IPS-NIHi7 (cell line): Measurements from ENCODE around the gene SMIM35.
"Not testable (repeated sequence)": the region's sequence is repeated elsewhere in the genome, so short reads cannot be mapped to it uniquely, and the experiment has no call there.

Experiments
- DNase-seq: peaks from one replicate; pipeline ENCODE4 v3.0.0; 2012; ENCODE audit warnings: mixed read lengths; ENCODE audit errors: extremely low spot score

Gene SMIM35

DNA sequence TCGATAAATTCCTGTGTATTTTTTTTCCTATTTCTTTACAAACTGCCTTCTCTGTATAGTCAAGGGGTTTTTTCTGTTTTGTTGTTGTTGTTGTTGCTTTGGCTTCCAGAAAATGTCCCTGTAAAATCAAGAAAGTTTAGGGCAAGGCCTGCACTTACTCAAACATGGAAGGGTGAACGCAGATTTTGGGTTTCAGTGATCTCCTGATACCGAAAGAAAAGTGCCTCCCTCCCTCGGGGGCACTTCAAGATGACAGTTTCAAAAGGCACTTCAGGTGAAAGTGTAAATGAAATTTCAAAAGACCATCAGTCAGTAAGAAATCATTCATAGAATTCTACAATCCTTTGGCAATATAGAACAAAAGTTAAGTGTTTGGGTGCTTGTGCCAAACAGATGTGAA is 53.3 kb downstream of the SMIM35 start:
- DNase-seq = no peak

DNA sequence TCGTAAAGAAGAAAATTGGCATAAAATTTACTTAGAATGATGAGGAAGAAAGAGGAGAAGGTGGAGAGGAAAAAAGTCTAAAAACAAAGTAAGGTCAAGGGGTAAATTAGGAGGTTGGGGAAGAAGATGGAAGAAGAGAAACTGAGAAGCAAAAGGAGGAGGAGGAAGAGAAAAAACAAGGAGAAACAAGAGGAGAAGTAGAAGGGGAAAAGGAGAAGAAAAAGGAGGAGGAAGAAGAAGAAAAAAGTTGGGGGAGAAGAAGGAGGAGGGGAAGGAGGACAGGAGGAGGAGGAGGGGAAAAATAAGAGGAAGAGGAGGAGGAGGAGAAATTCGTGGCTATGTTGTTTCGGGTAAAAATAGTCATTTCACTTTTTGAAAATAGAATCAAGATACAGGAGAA is 58.1 kb downstream of the SMIM35 start:
- no peak for DNase-seq

DNA sequence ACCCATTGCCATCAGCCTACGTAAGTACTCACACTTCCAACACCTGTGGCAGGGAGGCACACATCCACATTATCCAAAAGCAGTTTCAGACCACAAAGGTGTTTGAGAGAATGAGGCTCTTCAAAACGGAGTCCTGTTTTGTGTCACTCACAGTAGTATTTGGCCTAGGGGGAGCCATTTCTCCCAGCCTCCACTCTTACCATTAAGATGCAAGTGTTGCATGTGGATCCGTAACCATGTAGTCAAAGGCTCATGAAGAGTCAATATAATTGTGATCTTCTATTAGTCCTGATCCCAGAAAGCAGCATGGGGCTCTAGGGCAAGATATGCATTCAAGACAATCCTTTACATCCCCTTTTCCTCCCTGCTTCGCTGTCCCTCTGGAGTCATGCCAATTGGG is 59.1 kb downstream of the SMIM35 start:
- DNase-seq = no peak

DNA sequence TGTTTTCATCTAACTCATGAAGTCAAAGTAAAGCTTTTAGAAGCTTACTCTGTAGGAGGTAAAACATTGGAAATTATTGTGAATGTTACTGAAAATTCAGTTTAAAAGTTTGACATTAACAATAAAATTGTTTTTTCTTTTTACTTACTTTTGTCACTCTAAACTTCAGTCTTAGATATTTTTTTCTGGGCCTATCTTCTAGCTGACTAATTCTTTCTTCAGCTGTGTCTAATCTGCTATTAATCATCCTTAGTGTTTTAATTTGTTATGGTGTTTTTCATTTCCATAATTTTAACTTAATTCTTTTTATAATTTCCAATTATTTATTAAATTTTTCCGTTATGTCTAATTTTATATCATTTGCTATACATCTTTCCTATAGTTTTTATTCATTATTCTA is 65.6 kb downstream of the SMIM35 start:
- DNase-seq = no peak

DNA sequence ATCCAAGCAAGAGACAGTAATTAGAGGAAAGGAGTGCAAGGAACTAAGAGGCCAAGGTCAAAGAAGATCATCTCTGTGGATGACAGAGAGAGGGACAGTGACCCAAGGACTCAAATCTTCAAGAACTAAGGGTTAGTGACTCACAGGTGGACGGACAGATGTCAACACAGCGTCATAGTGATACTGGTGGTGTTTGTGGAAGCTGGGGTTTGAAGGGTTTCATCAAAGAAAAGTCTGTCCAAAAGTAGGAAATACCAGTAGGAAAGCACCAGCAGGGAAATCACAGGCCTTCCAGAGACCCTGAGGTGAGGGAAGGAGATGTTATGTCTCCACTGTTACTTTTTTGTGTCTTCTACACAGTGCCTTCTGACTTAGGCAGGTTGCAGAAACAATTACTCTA is 68.4 kb downstream of the SMIM35 start:
- no peak for DNase-seq

DNA sequence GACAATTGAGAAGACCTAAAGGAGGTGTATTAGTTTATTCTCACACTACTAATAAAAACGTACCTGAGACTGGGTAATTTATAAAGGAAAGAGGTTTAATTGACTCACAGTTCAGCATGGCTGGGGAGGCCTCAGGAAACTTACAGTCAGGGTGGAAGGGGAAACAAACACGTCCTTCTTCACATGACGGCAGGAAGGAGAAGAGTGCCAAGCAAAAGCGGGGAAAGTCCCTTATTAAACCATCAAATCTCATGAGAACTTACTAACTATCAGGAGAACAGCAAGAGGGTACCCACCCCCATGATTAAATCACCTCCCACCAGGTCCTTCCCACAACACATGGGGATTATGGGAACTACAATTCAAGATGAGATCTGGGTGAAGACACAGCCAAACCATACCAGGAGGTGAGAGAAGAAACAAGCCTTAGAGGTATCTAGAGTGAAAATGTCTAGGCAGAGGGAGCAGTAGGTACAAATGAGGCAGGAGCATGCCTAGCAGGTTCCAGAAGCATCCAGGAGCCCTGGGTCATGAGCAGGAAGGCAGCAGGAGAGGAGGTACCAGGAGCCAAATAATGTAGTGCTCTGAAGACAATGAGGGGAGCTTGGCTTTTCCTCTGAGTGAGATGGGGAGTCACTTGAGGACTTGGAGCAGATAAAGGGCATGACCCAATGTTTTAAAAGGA is 69.0 kb downstream of the SMIM35 start:
- no peak for DNase-seq

DNA sequence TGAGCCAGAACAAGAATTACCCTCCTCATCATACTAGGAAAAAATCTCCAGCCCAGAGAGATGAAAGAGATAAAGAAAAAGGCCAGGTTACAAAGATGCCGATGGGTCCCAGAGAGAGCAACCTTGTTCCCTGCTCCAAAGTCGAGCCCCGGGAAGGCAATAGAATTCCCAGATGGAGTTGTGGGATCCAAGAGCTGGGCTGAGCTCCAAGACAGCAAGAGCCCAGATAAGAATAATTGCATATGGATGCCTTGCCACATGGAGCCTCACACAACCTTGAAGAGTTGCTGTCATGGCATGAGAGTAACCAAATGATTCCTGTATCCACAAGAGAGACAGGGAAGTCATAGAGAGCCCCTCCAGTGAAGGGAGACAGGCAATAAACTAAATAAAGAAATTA is 69.7 kb downstream of the SMIM35 start:
- no peak for DNase-seq

DNA sequence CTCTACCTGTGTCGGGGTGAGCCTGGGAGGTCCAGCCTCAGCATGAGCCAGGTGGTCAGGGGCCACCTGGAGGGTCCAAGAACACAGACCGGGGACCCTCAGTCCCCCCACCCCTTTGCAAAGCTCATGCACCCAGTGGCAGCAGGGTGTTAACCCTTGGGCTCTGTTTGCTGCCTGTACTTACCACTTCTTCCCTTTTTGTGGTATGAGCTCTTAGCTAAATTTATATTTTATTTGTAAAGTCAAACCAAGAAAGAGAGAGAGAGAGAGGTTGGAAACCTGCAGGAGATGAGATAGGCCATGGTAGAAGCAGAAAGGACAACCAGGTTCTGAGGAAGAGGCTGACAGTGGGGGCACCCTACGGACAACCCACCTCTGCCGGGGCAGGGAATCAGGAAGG is 70.7 kb downstream of the SMIM35 start:
- no peak for DNase-seq

DNA sequence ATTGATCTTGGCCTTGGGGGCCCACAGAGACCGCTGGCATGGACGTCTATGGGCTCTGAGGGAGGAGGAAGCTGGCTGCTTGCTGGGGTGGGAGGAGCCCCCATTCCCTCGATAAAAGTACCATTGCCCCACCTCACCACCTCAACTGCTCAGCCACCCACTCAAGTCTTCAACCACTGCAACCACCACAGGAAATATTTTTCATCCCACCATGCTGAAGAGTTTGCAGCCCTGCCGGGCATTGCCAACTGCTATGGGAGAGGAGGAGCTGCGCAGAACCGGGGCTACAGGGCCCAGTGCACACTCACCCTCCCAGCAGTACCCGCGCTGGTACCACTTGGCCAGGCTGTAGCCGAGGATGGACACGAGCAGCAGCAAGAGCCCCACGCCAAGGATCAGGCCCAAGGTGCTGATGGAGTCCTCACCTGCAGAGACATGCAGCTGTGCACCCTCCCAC is 71.3 kb downstream of the SMIM35 start:
- no peak for DNase-seq

DNA sequence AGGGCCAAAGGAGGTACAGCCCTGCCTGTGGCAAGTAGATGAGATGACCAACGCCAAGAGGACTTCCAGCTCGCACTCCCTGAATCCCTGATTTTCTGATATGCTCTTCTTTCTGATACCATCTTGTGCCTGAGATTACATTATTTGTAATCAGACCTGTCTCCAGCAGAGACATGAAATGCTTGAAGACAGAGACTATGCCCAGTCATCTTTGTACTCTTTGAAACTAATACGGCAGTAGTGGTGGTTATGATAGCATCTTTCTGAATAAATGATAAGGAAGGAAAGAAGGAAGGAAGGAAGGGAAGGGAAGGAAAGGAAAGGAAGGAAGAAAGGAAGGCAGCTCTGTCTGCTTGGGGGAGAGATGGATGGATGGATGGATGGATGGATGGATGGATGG is 72.7 kb downstream of the SMIM35 start:
- no peak for DNase-seq

DNA sequence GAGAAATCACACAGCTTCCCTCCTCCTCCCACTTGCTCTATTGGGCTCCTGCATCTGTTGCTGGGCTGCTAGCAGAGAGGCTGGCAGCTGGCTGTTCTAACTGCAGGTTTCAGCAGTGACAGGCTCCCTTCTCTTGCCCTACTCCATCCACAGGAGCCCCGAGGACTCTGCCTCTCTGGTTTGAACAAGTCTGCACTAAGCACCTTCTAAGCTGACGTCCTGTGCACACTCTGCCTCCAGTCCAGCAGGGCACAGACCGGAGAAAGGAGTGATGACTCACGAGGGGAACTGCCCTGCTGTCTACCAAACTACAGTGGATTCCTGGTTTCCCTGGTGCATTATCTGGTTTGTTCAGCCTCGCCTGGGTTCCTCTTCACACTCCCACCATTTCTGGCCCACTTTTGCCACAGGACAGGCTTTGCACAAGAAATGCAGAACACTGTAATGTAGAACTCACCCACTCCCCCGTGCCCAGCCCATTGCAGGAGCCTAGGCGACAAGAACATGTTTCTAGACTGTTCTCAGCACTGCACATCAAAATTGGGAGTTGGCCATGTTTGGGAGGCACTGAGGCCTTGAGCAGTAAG is 74.6 kb downstream of the SMIM35 start:
- peak; percentile 34 for DNase-seq

DNA sequence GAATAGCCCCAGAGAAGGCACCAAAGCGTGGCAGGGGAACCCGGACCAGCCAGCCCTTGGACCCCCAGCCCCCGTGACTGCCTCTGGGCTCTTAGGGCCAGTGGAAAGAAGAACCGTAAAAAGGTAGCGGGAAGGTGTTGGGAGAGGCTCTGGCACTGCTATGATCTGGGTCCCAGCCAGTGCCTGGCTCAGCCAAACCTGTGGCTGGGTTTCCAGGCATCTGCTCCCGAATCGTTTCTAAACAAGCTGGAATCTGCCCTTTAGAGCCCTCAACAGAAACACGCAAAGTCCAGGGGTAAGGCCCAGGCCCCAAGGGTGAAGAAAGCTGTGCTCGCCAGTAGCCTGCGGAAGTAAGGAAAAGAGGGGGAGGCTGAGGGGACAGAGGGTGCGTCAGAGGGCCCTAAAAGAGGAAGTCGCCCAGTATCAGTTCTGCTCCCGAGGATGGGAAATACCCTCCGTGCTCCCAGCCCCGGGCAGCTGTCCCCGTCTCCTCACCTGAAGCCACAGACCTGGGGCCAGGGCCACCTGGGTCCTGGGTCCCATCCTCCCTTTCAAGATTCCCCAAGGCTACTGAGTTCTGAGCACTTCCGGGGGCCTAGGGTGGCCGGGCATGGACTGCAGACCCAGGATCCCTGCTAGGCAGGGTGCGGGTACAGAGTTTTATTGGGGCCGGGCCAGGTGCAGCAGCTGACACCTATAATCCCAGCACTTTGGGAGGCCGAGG is 75.9 kb downstream of the SMIM35 start:
- no peak for DNase-seq

DNA sequence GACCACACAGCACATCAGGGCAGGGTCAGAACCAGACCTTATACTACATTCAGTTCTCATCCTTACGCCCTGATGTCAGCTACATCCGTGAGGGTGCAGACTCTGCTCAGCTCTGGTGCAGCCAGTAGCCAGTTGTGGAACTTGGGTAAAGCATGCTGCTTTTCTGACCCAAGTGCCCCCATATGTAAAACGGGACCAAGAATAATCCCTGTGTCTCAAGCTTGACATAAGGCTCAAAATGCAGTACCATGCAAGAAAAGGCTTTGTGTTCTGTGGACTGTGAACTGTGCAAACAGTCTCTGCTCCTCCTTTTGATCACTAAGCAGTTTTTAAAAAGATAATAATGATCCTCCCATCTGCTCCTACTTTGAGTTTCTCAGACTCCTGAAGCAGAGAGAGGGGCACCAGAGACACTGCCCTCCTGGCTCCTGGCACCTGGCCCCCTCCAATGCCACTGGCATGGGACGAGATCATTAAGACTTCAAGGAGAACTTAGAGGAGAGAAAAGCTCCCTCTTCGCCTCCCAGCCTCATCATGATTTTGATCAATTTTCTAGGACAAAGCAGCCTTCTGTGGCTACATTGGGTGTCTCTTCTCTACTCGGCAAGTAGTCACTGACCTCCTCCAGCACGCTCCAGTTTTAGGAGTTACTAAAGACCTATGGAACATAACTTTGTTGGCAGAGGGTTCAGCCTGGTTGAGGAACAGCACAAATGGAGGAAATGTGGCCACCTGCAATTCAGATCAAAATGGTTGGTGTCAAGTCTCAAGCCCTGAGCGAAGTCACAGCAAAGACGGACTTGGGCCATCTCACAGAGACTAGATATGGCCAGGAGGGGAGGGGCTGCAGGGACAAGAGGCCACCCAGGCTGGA is 76.7 kb downstream of the SMIM35 start:
- no peak for DNase-seq

DNA sequence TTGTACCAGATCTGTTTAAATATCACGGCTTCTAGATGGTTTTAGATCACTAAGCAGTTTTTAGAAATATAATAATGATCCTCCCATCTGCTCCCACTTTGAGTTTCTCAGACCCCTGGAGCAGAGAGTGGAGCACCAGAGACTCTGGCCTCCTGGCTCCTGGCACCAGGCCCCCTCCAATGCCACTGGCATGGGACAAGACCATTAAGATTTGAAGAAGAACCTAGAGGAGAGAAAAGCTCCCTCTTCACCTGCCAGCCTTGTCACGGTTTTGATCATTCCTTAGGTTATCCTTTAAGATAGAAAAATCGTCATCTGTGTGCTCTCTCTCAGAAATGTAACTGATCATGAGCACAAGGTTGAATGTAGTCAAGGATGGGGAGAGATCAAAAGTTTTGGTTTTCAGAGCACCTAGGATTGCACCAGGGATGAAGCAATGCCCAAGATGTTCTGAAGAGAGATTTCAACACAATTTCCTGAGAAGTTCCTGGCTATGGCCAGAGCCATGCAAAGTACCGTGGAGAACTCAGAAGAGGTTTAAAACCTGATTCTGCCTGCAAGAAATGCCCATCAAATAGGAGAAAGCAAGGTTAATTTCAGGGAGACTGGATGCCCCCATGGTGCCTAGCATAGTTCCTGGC is 78.4 kb downstream of the SMIM35 start:
- DNase-seq = no peak

DNA sequence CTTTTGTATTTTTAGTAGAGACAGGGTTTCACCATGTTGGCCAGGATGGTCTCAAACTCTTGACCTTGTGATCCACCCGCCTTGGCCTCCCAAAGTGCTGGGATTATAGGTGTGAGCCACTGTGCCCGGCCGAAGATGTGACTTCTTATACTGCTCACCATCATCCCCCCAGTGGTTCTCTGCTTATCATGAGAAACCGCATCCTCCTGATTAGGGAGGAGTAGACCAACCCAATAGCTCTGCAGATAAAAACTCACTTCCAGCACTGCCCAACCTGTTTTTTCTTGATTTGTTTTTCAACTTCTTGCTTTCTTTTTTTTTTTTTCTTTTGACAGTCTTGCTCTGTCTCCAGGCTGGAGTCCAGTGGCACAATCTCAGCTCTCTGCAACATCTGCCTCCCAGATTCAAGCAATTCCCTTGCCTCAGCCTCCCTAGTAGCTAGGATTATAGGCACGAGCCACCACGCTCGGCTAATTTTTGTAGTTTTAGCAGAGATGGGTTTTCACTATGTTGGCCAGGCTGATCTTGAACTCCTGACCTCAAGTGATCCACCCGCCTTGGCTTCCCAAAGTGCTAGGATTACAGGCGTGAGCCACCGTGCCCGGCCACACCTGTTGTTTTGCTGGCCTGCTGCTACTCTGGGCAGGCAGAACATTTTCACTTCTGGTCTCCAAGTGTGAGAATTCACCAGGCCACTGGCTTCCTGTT is 79.0 kb downstream of the SMIM35 start:
- DNase-seq = not testable (repeated sequence)

DNA sequence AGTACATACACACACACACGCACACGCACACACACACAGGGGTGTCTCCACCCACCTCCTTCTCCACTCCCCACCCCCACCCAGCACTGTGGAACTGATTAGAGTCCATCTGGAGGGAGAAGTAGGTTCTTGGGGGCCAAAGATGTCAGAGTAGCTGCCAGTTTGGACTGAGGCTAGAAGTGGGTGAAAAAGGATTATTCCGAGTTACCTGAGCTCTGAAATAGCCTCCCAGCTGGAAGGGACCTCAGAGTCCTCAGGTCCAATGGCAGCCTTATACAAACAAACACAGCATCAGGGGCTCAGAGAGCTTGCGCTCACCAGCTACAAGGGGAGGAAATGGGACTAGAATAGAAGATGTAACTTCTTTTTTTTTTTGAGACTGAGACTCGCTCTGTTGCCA is 79.7 kb downstream of the SMIM35 start:
- no peak for DNase-seq

DNA sequence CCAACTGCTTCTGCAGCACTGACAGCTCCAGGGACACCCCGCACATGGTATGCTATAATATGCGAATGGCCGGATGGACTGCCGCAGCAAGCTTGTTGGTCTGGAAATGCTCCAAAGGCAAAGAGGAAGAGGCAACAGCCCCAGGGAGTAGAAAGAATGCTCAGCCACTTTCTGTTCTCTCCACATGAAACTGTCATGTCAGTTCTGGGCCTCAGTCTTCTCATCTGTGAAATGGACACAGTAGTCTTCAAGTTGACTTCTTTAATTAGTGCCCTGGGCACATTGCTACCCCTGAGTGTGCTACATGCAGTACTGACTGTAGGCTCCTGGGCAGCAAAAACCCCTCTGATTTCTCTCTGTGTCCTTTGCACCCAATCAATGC is 80.6 kb downstream of the SMIM35 start:
- no peak for DNase-seq

DNA sequence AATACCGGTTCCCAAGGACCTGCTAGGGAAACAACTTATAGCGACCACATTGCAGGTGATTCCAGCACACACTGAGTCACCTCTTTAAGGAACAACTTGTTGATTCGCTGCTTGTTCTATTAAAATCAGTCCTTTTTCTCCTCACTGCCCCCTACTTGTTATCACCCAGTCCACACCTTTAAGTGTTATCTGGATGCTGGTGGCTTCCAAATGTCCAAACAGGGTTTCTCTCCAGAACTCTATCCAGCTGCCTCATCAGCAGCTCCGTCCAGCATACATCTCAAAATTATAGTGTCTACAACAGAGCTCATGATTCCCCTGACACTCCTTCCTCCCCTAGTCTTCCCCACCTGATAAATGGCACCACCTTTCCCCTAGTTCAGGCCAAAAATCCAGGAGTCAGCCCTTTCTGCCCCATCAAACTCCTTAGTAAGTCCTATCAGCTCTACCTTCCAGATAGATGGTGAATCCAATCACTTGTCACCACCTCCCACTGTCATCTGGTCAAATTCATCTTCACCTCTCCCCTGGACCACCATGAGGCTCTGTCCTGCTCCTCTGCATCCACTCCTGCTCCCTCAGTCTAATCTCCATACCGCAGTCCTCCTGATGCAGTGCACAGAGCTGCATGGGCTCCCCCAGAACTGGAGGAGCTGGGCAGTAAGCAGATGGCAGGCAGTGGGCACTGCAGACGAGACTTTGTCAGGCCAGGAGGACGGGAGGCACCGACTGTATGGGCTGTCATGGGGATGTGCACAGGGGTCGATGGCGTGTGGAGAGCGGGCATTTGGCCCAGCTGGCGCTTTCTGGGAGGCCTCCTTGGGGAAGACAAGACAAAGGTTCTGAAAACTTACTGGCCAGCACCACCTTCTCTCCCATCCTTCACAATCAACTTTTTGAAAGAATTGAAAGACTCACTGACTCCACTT is 81.3 kb downstream of the SMIM35 start:
- no peak for DNase-seq

DNA sequence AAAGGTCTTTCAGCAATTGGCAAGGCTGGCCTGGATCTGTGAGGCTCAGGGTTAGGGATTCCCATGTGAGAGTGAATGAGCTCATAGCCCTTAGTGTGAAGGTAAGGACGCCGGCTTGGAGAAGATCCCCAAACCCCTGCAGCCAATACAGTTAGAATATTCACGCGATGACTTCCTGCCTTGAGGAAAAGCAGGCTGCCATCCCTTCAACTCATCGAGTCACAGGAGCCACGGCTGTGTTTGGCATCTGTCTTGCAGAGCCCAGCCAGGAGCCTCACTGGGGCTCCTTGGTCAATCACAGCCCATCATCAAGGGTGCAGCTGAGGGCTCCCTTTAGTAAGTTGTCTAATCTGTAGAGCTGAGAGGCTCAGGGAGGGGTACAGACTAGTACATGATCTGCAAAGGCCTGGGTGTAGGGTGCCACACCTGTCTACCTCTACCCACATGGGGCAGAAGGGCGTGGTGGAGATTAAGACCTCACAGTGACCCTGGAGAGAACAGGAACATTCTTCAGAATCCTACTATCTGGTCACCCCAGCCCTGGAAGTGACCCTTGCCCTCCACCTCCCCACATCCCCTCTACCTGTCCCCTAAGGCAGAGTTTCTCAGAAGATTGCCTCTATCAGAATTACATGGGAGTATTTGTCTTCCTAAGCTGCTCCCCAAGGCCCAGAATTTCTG is 82.1 kb downstream of the SMIM35 start:
- no peak for DNase-seq
